ENCODE data around the gene TMEM183A.

TMEM183A gene

GRCh38 chr1:203041351-203041932, 34.3 kb downstream of the TMEM183A start:
- no peak for DNase-seq (ENCODE audit: insufficient read length, low spot score)
- TF ChIP-seq, protein P1, sequence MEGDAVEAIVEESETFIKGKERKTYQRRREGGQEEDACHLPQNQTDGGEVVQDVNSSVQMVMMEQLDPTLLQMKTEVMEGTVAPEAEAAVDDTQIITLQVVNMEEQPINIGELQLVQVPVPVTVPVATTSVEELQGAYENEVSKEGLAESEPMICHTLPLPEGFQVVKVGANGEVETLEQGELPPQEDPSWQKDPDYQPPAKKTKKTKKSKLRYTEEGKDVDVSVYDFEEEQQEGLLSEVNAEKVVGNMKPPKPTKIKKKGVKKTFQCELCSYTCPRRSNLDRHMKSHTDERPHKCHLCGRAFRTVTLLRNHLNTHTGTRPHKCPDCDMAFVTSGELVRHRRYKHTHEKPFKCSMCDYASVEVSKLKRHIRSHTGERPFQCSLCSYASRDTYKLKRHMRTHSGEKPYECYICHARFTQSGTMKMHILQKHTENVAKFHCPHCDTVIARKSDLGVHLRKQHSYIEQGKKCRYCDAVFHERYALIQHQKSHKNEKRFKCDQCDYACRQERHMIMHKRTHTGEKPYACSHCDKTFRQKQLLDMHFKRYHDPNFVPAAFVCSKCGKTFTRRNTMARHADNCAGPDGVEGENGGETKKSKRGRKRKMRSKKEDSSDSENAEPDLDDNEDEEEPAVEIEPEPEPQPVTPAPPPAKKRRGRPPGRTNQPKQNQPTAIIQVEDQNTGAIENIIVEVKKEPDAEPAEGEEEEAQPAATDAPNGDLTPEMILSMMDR (IDR thresholded peaks at IDR 0.05; ENCODE audit: insufficient read depth, missing control alignments) = no peak
- FAIRE-seq = no peak

- FAIRE-seq (no peak), DNase-seq (ENCODE audit: insufficient read length, low spot score) (no peak)
- TF ChIP-seq, protein P1 (IDR thresholded peaks at IDR 0.05; ENCODE audit: insufficient read depth, missing control alignments) = no peak
Observed at GRCh38 chr1:203043830-203044545, 36.8 kb downstream of the TMEM183A start.

DNA sequence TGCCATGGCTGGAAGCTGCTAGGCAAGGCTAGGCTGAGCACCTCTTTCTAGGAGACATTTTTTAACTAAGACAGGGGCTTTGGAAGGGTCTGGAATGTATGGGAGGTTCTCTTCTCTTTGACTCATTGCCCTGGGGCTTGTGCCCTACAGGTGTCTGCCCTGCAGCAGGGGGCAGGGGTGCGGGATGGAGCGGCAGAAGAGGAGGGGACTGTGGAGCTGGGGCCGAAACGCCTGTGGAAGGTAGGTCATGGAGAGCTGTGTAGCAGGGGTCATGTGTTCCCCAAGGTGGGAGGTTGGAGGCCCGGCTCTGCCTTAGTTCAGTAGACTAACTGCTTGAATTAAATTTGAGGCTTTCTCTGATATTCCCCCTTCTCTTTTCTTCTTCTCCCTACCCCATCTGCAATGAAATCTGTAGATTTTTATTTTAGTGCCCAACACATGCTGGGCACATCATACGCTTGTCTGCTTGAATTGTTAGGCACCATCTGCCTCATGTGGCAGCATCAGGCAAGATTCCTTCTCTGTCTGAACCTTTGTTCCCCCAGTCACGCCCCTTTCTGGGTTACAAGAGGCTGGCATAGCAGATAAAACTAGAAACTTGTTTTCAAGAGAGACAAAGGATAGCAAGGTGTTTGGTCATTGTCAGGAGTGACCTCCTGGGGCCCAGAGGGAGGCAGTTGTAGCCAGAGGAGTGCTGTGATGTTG, 37.5 kb downstream of the TMEM183A start:
- DNase-seq (ENCODE audit: insufficient read length, low spot score) (no peak), FAIRE-seq (no peak)
- TF ChIP-seq, protein P1 (IDR thresholded peaks at IDR 0.05; ENCODE audit: insufficient read depth, missing control alignments) = no peak

- no peak for DNase-seq (ENCODE audit: insufficient read length, low spot score)
- TF ChIP-seq, protein P1 (IDR thresholded peaks at IDR 0.05; ENCODE audit: insufficient read depth, missing control alignments) = no peak
- FAIRE-seq = no peak
Observed at GRCh38 chr1:203045336-203045735, 38.2 kb downstream of the TMEM183A start.

DNA sequence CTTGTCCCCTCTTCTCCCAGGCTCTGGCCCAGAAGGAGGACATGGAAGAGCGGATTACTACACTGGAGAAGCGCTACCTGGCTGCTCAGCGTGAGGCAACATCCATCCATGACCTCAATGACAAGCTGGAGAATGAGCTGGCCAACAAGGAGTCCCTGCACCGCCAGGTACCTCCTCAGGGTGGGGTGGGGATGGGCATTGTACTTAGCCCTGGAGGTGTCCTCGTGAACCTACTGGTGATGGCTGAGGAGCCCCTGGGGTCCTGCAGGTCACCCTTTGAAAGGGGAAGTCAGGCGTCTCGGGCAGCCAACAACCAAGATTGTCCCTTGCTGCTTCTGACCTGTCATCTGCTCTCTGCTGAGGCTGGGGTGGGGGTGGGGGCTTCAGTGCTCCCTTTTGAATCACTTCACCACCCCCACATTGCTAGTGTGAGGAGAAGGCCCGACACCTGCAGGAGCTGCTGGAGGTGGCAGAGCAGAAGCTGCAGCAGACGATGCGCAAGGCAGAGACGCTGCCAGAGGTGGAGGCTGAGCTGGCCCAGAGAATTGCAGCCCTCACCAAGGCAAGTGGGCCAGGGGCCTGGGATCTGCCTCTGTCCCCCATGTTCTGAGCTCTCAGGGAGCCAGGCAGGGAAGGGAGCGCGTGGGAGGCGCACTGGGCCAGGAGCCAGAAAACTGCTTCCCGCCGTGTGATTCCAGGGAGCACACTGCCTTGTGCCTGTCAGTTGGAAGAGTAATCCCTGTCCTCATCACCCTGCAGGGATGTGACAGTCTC, 38.8 kb downstream of the TMEM183A start:
- DNase-seq (ENCODE audit: insufficient read length, low spot score) (no peak), FAIRE-seq (no peak)
- TF ChIP-seq, protein P1 (IDR thresholded peaks at IDR 0.05; ENCODE audit: insufficient read depth, missing control alignments) = no peak

GRCh38 chr1:203046984-203047630, 39.9 kb downstream of the TMEM183A start:
- FAIRE-seq (no peak), DNase-seq (ENCODE audit: insufficient read length, low spot score) (no peak)
- TF ChIP-seq, protein P1 (IDR thresholded peaks at IDR 0.05; ENCODE audit: insufficient read depth, missing control alignments) = no peak
